HG02885 (cell line): ENCODE measurements around the gene CRKL.

ENCODE experiments used
- ATAC-seq: cut with Tn5 transposase; IDR thresholded peaks from one replicate; pipeline ENCODE4 v1.9.1; 2021; ENCODE audit warnings: mild to moderate bottlenecking; ENCODE audit not compliant: unreplicated experiment, poor library complexity

CRKL gene

GRCh38 chr22:20993304-20994127 is 76.3 kb downstream of the CRKL start:
- no peak for ATAC-seq

DNA sequence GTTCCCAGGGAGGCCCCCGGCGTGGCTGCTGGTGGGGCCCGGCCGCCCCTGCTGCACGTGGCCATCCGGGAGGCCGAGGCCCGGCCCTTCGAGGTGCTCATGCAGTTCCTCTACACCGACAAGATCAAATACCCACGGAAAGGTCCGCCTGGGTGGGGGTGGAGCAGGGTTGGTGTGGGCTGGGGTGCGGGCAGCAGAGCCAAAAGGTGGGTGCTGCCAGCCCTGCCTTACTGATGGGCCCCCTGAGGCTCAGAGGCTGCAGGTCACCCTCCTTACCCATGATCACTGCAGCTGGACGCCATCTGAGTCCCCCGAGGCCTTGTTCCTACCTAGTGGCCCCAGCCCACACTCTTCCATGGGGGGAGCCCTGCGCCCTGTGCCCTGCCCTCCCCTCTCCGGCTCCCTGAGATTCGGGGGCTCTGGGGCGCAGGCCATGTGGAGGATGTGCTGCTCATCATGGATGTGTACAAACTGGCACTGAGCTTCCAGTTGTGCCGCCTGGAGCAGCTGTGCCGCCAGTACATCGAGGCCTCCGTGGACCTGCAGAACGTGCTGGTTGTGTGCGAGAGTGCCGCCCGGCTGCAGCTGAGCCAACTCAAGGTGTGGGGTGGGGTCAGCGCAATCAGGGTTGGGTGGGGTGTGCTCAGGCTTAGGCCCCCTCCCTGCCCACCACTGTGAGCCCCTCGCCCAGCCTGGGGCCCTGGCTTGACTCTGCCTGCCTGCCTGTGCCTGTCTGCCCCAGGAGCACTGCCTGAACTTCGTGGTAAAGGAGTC is 77.1 kb downstream of the CRKL start:
- no peak for ATAC-seq

DNA sequence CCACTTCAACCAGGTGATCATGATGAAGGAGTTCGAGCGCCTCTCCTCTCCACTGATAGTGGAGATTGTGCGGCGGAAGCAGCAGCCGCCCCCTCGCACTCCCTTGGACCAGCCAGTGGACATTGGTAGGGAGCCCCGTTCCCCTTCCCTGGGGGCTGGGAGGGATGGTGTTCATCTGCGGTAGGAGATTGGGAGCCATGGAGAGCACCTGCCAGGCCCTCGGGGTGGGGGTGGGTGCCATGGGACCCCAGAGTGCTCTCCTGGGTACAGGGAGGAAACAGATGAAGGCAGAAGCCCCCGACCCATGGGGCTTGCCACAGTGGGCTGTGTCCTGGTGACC is 77.7 kb downstream of the CRKL start:
- ATAC-seq: no peak

- no peak for ATAC-seq
Measured at GRCh38 chr22:20995329-20996030, 78.3 kb downstream of the CRKL start.

- ATAC-seq: no peak
Measured at GRCh38 chr22:20996031-20996410, 78.8 kb downstream of the CRKL start.

DNA sequence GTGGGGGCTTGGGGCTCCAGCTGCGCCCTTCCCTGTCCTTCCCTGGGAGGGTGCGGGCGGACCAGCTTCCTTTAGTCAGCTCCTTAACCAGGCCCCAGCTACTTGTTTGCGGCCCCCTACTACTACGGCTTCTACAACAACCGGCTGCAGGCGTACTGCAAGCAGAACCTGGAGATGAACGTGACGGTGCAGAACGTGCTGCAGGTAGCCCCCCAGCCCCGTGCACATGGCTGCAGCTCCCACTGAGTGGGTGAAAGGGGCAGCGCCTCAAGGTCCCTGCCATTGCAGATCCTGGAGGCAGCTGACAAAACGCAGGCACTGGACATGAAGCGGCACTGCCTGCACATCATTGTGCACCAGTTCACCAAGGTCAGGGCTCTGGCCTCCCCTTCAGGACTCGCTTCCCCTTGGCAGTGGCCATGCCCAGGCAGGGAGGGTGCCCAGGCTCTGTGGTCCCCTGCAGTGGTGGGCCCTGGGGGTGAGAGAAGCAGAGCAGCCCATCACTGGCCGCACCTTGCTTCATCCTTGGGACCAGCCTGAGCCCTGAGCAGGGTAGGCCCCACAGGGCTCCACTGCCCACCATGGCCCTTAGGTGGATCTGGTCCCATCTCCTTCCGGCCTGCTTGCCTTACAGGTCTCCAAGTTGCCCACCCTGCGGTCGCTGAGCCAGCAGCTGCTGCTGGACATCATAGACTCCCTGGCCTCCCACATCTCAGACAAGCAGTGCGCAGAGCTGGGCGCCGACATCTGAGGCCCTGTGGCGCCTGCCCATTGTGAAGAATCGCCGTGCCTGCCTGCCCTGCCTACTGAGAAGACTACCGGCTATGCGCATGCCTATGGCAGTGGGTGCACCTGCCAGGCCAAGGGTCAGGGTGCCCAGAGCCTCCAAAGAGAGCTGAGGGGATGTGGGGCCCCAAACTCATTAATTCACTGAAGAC is 79.7 kb downstream of the CRKL start:
- no peak for ATAC-seq

DNA sequence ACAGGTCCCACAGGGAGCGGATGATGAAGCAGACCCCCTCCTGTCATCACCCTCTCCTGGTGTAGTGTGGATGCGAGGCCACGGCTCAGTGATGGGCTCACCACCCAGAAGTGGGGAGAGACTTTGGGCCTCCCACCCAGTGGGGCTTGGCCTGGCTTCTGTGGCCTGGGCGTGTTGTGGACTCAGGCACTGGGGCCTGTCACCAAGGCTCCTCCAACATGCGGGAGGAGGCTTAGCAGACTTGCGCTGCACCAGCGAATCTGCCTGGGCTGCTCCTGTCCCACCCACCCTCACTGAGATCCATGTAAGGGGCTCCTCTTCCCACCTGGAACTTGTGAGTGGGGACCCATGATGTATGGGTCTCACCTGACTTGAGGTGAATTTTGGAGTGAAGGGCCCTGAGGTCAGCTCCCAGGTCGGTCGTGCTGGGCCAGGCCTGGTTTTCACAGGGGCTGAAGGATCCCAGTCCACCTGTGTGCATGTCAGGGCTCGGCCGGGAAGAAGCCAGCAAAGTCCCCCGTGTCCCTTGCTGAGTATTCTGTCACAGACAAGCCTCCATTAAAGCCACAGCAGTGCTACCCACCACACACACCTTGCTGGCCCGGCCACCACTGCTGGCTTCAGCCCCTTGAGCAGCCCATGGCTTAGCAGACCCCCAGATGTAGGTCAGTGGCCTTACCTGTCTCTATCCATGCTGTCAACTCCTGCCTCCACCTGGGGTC is 80.5 kb downstream of the CRKL start:
- ATAC-seq: no peak

- ATAC-seq: no peak
Measured at GRCh38 chr22:20998411-20999336, 81.5 kb downstream of the CRKL start.

DNA sequence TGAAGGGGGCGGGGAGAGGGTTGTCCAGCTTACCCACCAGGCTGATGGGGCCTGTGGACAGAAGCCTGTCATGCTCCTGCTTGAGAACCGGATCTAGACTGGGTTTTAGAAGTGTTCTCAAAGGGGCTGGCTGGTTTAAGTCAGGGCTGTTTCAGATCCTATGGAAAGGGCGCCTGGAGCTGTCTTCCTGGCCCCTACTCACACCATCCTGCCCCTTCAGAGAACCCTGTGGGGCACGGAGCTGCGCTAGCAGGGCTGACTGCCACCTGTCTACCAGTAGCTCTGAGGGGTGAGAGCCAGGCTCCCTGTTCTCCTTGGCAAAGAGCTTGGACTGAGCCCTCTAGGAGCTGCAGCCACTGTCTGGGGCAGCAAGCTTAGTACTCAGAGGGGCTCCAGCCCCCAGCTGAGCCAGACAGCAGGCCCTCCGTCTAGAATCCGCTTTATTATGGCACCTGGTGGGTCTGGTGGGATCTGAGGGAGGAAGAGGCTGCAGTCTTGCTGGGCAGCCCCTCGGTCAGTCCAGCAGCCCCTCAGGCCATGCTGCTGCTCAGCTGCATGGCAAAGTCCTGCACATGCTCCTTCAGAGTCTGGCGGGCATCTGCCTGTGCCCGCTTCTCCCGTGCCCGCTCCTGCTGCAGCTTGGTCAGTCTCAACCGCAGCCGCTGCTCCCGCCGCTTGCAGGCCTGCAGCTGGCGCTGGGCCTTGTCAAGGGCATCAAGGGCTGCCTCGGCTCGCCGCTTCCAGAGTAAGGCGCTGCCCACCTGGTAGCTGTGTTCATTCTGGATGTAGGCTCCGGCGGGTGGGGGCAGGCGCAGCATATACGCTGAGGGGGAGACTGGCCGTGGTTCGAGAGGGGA is 82.4 kb downstream of the CRKL start:
- no peak for ATAC-seq

DNA sequence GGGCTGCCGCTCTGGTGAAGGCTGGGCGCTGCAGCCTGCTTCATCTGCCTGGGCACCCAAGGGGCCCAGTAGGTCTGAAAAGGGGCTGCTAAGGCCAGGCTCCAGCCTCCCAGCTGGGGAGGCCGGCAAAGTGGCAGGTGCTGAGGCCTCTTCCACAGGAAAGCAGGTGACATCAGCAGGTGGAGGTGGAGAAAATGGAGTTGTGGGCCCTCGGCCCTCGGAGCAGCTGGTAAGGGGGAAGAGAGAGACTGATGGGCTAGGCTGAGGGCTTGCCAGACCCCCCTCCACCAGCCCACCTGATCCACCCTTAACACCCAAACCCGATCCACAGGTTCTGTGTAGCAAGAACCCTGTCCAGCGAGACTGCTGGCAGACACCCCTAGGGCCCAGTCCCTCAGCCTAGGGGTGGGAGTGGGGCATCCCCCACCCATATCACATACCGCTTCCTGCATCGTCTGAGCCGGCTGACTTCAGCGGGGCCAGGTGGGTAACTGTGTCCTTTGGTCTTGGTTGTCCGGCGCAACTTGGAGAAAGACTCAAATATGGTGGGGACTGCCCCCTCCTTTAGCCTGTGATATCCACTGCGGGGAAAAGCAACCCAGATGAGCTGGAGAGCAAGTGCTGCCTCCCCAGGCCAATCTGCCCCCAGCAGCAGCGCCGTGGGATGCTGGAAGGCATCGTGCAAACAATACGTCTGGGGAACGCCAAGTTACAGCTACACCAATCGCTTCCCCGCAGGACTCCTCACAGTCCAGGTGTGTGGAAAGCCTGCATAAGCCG is 83.2 kb downstream of the CRKL start:
- ATAC-seq: no peak

GRCh38 chr22:21000987-21001600 is 83.9 kb downstream of the CRKL start:
- peak; percentile 8 for ATAC-seq

DNA sequence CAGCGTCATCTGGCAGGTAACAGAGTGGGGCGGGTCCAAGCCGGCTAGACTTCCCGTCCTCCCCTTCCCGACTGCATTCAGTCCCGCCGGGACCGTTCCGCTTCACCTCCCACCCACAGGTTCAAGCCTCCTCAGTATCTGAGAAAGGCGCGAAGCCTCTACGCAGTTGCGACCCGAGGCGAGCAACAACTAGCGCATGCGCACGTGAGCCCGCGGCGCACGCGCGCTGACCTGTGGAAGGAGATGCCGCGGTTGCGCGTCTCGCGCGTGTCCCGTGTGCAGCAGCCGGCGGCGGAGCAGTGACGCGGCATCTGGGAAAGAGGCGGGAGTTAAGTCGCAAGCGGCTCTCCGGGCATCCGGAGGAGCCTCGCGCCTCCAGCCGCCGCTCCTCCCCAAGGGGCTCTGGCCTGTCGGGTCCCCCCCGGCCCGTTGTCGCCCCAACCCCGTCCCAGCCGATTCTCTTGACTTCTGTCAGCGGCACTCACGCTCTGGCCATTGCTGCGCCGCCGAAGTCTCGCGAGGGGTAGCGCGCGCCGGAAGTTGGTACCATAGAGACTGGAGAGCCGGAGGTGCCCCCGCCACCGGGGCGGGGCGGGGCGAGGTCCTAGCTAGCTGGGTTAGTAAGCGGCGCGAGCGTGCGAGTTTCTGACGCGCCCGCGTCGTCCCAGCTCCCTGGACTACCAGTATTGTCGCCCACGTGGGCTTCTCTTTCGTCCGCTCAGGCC is 84.6 kb downstream of the CRKL start, which contains the start of gene THAP7:
Gene THAP7, minus strand, starts transcription at position 518 of the 725 bp plus-strand sequence. Its CDS starts 207 bp downstream, at position 311.
- peak; percentile 90 for ATAC-seq
